Measurements from ENCODE around the gene PDE4A.

- TF ChIP-seq EZH2 (IDR thresholded peaks at IDR 0.05) (no peak), POLR2AphosphoS5 (IDR thresholded peaks at IDR 0.05; ENCODE audit: borderline replicate concordance, low read depth, low read length) (peak; percentile 64; the same call in 1 of the 2 replicates)
Measured at GRCh38 chr19:10416380-10417257, 3.7 kb upstream of the PDE4A start.

Measured in SK-N-MC (cell line).